ENCODE data around the gene SYNJ2.
A peak's percentile ranks its signal among the peaks of the same experiment; 100 is the strongest.

SYNJ2 gene

DNA sequence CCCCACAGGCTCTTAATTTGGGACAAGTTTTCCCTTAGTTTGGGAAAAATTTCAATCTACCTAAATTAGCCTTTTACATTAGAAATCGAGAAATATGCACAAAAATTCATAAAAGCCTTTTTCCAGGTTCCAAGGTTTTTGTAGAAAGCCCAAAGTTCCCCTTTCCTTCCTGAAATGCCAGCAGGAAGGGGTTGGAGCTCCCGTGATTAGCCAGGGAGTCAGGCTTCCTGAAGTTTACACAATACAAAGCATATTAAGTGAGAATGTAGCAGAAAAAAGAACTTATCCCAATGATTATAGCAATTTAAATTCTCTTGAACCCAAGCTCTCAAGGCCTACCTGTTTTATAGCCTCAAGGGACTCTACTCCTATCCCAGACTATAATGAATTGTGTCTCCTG lies 39.1 kb downstream of the SYNJ2 start:
- DNase-seq = no peak
- in situ Hi-C loops (cut with HindIII; ENCODE audit: low pct_ligation_motif_present, low pct_unique_long_range_greater_than_20kb, low sequenced_read_pairs) = no loop called here

DNA sequence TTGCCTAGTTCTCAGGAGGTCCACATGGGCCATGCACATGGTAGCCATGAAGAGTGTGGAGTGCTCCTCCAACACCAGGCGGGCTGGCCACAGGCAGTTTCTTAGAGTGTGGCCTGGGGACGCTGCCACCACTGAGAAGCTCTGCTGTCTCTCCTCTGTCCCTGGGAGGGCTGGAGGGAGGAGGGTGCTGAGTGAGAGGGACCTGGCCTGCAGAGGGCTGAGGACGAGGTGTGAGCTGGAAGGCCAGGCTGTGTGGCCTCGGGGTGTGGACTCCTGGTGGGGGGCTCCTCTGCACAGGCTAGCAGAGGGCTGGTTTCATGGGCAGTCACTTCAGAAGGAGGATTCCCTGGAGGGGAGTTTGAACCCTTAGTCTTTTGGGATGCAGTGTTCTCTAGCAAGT lies 39.7 kb downstream of the SYNJ2 start:
- DNase-seq = no peak
- in situ Hi-C loops (cut with HindIII; ENCODE audit: low pct_ligation_motif_present, low pct_unique_long_range_greater_than_20kb, low sequenced_read_pairs) = no loop called here

DNA sequence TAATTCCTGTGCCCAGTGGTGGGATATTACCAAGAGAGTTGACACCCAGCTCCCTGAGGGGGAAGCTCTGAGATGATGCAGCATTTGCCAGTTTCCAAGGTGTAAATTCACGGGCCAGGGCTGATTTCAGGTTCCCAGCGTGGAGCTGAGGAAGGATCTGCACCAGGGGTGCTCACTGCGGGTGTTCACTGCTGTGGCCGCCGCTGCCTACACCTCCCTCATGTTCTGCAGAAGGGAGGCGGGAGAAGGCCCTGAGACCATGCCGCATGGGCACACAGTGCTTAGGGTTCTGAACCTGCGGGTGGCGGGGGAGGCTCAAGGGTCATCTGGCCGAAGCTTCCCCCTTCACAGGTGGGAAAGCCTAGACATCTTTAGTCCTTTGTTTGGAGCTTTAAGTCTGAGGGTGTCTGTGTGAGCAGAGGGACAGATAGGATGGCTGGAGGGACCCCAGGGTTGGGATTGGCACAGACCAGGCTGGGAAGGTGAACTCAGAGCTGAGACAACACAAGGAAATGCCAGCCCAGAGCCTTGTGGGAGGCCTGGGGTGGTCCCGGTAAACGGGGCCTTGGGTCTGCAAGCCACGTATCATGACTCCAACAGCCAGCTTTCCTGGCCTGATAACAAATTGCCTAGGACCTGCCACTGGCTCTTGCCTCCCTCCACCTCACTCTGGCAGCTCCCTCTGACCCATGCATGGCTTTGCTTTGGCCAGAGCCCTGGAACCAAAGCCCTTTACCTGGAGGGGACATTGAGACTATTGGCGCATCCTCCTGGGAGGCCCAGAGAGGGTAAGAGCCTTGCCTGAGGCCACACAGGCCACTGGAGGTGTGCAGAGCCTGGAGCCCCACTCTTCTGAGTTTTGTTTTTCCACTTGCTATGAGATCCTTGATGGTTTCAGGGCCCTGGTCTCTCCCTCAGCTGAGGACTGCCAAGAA lies 40.4 kb downstream of the SYNJ2 start:
- DNase-seq = no peak

DNA sequence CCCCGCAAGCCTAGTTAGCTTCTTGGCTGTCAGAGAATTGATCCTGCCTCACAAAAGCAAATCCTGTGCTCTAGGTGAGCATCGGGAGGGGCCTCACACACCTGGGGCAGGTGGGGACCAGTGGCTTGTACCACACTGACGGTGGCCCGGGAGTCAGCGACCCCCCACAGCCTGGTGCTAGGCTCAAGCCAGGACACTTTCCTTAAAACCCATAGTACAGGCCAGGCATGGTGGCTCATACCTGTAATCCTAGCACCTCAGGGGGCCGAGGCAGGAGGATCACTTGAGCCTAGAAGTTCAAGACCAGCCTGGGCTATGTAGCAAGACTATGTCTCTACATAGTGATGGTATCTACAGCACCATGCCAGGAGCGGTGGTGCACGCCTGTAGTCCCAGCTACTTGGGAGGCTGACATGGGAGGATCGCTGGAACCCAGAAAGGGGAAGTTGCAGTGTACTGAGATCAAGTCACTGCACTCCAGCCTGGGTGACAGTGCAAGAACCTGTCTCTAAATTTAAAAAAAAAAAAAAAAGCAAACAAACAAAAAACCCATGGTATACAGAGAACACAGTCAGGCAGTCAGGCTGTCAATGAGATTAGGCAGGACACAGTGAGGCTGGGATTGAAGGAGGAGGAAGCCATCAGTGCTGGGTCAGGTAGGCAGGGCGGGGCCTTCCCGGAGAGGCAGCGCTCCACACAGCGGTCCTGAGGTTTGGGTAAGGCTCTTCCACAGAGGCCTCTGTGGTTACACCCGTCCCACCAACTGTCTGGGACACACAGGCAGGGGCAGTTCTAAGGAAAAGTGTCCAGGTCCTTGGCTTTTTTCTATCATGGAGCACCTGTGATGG lies 41.3 kb downstream of the SYNJ2 start:
- no peak for DNase-seq
- in situ Hi-C loops (cut with HindIII; ENCODE audit: low pct_ligation_motif_present, low pct_unique_long_range_greater_than_20kb, low sequenced_read_pairs) = no loop called here

More for the DNA sequence above, 40.4 kb downstream of the SYNJ2 start:
- in situ Hi-C loops (cut with HindIII; ENCODE audit: low pct_ligation_motif_present, low pct_unique_long_range_greater_than_20kb, low sequenced_read_pairs) = no loop called here

DNA sequence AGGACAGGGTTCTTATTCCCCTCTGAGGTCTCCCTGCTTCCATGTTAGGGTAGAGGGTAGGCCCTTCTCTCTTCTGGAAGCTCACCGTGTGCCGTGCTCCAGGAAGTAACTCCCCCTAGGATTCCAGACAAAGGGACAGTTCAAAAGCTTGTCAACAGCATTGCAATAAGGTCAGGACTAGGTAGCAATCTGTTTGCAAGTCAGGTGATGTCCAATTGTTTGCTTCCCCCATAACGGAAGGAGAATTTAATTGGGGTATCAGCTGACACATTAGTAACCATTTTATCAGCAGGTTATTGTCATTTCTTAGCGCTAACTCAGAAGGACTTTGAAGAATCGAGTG lies 41.9 kb downstream of the SYNJ2 start:
- in situ Hi-C loops (cut with HindIII; ENCODE audit: low pct_ligation_motif_present, low pct_unique_long_range_greater_than_20kb, low sequenced_read_pairs) = no loop called here
- DNase-seq = no peak

DNA sequence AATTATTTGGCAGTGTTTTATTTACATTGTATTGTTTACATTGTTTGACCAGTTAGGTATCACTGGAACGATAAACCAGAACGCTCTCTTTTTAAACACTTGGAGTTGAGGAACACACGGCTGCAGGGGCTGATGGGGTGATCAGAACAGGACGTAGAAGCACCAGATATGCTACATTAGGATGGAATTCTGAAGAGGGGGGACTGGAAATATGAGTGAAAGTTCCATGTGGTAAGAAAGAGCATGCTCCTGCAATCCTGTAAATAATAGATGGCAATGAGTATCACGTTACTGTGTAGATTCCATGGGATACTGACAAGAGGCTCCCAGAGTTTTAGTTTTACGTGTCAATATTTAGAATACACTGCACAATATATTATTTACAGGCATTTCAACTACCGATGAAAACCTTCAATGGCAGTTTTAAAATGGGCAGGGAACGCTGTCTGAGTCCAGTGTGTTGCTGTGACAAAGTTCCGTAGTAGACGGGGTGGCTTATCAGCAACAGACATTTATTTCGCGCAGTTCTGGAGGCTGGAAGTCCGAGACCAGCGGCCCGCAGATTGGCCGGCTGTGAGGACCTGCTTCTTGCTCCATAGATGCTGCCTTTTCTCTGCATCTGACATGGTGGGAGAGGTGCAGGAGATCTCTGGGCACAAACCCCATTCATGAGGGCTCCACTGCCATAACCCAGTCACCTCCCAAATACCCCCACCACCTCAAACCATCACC lies 43.1 kb downstream of the SYNJ2 start:
- in situ Hi-C loops (cut with HindIII; ENCODE audit: low pct_ligation_motif_present, low pct_unique_long_range_greater_than_20kb, low sequenced_read_pairs) = no loop called here
- no peak for DNase-seq

DNA sequence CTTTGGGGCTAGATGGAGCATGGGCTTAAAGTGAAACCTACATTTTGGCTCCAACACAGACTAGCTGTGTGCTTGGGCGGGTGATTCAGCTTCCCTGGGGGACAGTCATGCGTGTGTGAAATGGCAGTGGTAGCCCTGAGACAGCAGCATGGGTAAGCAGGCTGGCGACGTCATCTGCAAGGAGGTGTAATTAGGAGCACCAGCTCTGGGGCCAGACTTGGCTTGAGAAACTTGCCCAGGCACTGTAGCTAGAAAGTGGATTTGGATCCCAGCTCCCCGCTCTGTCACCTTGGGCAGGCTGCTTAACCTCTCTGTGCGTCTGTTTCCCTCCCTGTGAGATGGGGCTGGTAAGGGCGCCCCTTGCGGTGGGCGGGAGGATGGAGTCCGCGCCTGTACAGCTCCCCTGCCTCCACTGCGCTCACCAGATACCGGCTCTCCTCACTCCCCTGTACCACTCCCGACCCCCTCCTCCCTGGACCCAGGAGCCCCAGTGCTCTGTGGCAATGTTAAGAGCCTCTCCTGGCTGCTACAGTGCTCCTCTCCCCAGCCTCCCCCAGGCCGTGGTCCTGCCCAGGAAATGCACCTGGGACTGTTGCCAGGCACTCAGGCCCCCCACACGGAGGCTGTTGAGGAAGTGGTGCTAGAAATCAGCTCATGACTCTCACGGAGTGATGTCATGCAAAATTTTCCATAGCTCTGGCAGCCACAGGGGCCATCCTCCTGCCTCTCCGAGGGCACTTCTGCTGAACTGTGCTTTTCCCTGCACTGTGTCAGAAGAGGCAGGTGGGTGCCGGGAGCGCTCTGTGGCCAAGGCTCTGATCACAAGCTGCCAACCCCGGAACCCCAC lies 44.6 kb downstream of the SYNJ2 start:
- in situ Hi-C loops (cut with HindIII; ENCODE audit: low pct_ligation_motif_present, low pct_unique_long_range_greater_than_20kb, low sequenced_read_pairs) = no loop called here
- peak; percentile 94 for DNase-seq

DNA sequence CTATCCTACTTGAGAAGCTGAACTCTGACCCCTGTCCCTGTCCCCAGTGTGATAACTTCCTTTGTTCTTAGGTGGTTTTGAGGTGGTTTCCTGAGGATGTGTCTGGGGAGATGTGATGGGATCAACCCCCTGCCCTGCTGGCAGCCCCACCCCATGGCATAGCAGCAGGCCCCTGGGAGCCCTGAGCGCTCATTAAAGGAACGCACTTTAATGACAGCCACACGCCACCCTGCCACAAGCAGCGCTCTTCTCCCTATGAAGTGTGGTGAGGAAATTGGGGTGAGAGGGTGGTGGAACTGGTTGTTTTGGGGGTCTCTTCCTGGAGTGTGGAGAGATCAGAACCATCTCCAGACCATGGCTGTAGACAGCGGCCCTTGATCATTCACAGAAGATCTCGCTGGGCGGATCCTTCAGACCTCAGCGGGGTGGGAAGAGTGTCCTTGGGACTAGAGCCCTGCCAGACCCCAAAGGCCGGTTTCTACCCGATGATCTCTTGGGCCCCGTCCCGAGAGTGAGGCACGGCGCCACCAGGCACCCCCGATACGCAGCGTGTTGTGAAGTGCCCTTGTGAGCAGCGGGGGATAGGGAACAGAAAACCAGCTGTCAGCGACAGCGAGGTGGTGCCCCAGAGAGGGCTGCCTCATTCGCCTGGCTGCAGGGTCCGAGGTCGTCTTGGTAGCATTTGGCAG lies 45.4 kb downstream of the SYNJ2 start:
- peak; percentile 15 for DNase-seq

DNA sequence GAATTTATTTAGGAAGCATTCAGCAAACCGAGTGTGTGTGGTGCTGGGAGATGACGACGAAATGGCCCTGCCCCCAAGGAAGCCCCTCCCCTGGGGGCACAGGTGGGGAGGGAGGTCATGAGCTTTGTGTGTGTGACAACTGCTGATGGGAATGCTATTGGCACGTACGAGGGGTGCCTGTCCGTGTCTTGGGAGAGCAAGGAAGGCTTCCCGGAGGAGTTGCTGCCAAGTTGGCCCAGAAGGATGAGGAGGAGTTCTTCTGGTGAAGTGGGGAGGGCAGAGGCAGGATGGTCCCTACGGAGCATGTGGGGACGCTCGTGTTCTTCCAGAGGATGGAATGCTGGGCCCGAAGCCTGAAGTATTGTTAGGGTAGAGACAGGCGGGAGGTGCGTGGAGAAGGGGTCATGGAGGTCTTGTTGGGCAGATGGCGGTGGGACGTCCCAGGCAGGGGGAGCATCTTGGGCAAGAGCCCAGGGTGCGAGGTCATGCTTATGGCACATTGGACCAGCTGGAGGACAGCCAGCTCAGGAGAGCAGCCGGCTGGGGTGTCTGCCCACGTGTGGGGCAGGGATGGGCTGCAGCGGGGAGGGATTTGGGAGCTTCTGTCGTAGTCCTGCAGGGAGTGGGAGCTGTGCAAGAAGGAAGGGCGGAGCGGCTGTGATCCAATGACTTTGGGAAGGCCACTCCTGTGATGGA lies 46.1 kb downstream of the SYNJ2 start:
- DNase-seq = peak; percentile 67
- in situ Hi-C loops (cut with HindIII; ENCODE audit: low pct_ligation_motif_present, low pct_unique_long_range_greater_than_20kb, low sequenced_read_pairs) = no loop called here

More for the DNA sequence above, 45.4 kb downstream of the SYNJ2 start:
- in situ Hi-C loops (cut with HindIII; ENCODE audit: low pct_ligation_motif_present, low pct_unique_long_range_greater_than_20kb, low sequenced_read_pairs) = no loop called here

DNA sequence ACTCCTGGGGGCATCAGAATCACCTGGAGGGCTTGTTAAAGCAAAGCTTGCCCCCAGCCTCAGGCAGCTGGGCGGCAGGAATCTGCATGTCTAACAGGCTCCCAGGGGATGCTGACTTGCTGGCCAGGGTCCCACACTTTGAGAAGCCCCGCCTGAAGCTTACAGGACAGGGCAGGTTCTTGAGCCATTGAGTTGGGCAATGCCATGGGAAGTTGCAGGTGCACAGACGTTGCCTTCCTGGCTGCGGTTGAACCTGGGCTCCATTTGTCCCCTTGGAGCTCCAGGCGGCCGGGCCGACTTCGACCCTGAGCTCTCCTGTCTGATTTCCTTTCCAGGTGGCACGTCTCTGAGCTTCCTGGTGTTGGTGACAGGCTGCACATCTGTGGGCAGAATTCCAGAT lies 46.8 kb downstream of the SYNJ2 start:
- DNase-seq = no peak
- in situ Hi-C loops (cut with HindIII; ENCODE audit: low pct_ligation_motif_present, low pct_unique_long_range_greater_than_20kb, low sequenced_read_pairs) = no loop called here

DNA sequence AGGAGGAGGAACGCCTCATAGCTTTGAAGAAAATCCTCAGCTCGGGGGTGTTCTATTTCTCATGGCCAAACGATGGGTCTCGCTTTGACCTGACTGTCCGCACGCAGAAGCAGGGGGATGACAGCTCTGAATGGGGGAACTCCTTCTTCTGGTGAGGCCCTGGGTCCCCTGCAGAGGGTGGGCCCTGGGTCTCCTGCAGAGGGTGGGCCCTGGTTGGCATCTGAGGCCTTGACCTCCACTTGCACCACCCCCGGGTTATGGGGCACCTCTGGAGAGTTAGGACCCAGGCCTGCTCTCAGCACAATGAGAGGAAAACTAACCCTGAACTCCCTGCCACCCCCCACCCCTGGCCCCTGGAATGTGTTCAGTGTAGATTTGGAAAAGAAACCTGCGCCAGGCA lies 47.2 kb downstream of the SYNJ2 start:
- in situ Hi-C loops (cut with HindIII; ENCODE audit: low pct_ligation_motif_present, low pct_unique_long_range_greater_than_20kb, low sequenced_read_pairs) = no loop called here

DNA sequence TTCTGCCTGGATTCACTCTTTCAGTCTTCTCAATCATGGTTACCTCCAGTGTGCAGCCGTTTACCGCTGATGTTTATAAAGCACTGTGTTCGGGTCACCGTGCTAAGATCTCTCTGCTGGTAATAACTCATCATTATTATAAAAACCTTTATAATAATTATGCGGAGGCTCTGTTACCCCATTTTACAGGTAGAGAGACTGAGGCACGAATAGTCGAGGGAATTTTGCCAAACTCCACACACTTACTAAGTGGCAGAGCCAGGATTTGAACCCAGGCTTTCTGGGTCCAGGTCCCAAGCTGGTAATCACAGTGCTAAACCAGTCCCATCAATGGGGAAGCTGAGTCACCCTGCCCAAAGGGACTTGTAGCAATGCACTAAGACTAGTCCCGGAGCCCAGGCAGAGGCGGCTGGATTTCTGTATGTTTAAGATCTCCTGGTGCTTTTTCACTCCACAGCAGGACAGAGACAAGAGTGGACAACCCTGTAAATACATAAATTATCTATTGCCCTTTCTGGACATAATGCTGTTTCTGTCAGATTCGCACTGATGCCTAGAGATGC lies 48.1 kb downstream of the SYNJ2 start:
- in situ Hi-C loops (cut with HindIII; ENCODE audit: low pct_ligation_motif_present, low pct_unique_long_range_greater_than_20kb, low sequenced_read_pairs) = no loop called here
- DNase-seq = no peak

More for the DNA sequence above, 47.2 kb downstream of the SYNJ2 start:
- no peak for DNase-seq

DNA sequence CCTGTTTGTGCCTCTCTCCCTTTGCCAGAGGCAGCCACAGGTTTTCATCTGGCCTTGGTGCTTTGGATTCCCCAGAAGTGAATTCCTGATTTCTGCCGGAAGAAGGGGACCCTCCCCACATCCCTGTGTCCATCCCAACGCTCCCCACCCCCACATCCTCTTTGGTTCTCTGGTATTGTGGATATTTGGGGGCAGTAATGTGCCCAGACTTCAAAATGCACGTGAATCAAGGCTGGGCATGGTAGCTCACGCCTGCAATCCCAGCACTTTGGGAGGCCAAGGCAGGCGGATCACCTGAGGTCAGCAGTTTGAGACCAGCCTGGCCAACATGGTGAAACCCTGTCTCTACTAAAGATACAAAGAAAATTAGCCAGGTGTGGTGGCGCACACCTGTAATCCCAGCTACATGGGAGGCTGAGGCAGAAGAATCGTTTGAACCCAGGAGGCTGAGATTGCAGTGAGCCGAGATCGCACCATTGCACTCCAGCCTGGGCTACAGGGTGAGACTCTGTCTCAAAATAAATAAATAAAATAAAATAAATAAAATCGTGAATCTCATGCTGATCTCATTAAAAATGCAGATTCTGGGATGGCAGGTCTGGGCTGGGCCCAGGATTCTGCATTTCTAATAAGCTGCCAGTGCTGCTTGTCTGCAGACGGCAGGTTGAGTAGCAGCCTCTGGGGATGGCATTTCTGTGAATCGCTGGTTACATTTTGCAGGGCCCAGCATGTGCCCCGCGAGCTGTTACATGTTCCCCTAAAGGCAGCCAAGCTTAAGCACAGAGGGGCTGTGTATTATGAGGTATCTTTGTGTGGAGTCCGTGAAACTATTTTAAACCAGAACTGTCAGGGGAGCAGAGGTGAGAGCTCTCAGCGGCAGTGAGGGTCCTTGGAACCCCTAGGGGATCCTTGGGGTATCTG lies 49.0 kb downstream of the SYNJ2 start:
- in situ Hi-C loops (cut with HindIII; ENCODE audit: low pct_ligation_motif_present, low pct_unique_long_range_greater_than_20kb, low sequenced_read_pairs) = no loop called here
- no peak for DNase-seq

DNA sequence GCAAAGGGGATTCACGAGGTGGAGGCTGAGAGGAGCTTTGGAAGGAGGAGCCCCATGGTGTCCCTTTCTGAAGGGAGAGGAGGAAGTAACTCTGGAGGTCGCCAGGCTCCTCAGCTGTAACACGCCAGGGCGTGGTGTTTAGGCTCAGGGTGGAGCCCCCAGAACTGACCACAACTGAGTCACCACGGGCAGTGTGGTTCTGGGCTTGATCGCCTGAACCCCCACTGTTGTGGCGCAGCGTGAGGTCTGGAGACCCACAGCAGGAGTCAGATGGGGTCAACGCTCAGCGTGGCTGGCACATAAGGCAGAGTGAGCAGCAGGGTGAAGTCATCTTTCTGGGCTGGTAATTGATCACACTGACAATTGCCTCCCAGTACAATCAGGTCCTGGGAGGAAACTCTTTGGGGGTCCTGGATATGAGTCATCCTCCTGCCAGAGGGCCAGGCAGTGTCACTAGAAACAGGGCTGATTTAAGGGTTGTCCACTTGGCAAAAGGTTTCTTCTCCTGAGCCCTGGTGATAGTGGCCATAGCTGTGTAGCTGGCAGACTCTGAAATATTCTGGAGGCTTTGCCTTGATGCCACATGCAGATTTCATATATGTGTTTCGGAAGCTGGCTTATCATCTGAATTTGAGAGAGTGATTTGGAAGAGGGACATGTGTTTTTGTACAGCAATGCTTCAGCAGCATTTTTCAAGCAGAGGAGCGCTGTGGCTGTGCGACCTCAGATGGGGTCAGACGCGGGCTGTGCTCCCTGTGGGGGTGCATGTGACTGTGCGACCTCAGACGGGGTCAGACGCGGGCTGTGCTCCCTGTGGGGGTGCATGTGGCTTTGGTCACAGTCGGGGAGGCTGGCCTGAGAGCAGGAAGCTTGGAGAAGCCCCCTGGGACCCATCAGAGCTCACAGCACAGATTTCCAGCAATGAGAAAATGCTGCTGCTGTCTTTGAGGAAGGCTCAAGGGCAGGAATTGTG lies 50.0 kb downstream of the SYNJ2 start:
- in situ Hi-C loops (cut with HindIII; ENCODE audit: low pct_ligation_motif_present, low pct_unique_long_range_greater_than_20kb, low sequenced_read_pairs) = no loop called here
- peak; percentile 90 for DNase-seq

DNA sequence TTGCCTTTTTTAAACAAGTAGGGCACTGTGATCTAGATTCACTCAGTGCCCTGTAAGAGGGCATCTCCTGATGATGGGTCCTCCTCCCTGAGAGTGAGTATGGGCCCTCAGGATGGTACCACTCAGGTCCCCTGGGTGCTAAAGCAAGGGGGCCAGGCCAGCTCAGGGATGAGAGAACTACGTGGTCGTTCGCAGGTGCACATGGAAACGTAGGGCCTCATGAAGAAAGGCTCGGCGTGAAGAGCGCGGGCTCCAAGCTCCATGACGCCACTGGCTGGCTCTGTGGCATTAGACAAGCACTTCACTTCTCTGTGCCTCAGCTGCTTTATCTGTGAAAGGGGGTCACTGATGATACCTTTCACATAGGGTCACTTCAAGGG lies 50.7 kb downstream of the SYNJ2 start:
- in situ Hi-C loops (cut with HindIII; ENCODE audit: low pct_ligation_motif_present, low pct_unique_long_range_greater_than_20kb, low sequenced_read_pairs) = no loop called here
- DNase-seq = no peak

Measured in ACHN (cell line).